Gastrocnemius medialis (tissue), 4 donors: ENCODE measurements around the gene CC2D2B. TPM values are rescaled to one million over a fixed set of nuclear protein-coding genes. Genes with fewer than 3 reads are reported as not detected.
A peak's percentile ranks its signal among the peaks of the same experiment; 100 is the strongest.
"Not testable (repeated sequence)": the region's sequence is repeated elsewhere in the genome, so short reads cannot be mapped to it uniquely, and the experiment has no call there.

Experiments used
- ATAC-seq, 2 donors: fragments of 150-250 bp; one replicate each; pipeline ENCODE4 v1.9.1; 2016
- DNase-seq, 2 donors: peaks; one replicate each; pipeline ENCODE4 v3.0.0-alpha.2; 2019
- H3K27ac ChIP-seq, 4 donors: fragments of 200-600 bp; sonication (generic); 1 replicate in 1 of 4; 2 replicates in 3 of 4; pipeline ENCODE4 v1.5.1; 2016 to 2018; ENCODE audit warnings: mild to moderate bottlenecking in 2 of 4, moderate library complexity in 1 of 4
- H3K27me3 ChIP-seq, 3 donors: fragments of 200-600 bp; sonication (generic) in 2 of 3; 1 replicate in 1 of 3; 2 replicates in 2 of 3; pipeline versions ENCODE4 v1.5.1 to v1.6.0; 2016 to 2019; ENCODE audit warnings: mild to moderate bottlenecking in 1 of 3, moderate library complexity in 1 of 3
- H3K36me3 ChIP-seq, 2 donors: fragments of 200-600 bp; sonication (generic) in 1 of 2; one replicate each; pipeline ENCODE4 v1.5.1; 2017 to 2018
- H3K4me1 ChIP-seq, 2 donors: fragments of 200-600 bp; sonication (generic) in 1 of 2; one replicate each; pipeline ENCODE4 v1.5.1; 2016 to 2017; ENCODE audit warnings: mild to moderate bottlenecking in 2 of 2
- H3K4me3 ChIP-seq, 4 donors: fragments of 200-600 bp; sonication (generic) in 3 of 4; 1 replicate in 1 of 4; 2 replicates in 3 of 4; pipeline ENCODE4 v1.5.1; 2016 to 2019; ENCODE audit warnings: mild to moderate bottlenecking in 2 of 4
- H3K9me3 ChIP-seq, 3 donors: fragments of 200-600 bp; sonication (generic) in 2 of 3; 1 replicate in 1 of 3; 2 replicates in 2 of 3; pipeline ENCODE4 v1.5.1; 2016 to 2019
- POLR2A ChIP-seq, 2 donors: fragments of 450-650 bp; IDR thresholded peaks; one replicate each; pipeline ENCODE4 v1.6.1; 2017; ENCODE audit warnings: antibody characterized with exemption in 2 of 2, mild to moderate bottlenecking in 2 of 2, moderate library complexity in 2 of 2
- in situ Hi-C, 4 donors: fragments of 200-750 bp; cut with MboI; loops; one replicate each; pipeline versions ENCODE4 v1.15.0 to v1.8.0; 2017; ENCODE audit warnings: low sequenced_read_pairs in 4 of 4
- intact Hi-C: fragments of 100-400 bp; cut with DNase I; formaldehyde crosslinking; loops from one replicate; pipeline ENCODE4 v1.15.1; 2023; ENCODE audit warnings: low total_unique reads
- total RNA-seq, 4 donors: library from RNA; depleted of rRNA; stranded (reverse); fragments of >200 nt; gene quantifications; one replicate each; pipeline versions ENCODE4 v1.1.0 to v1.2.3, GENCODE V29; 2016
- TF ChIP-seq, protein P1 (sequence below), 5 experiments: fragments of 450-650 bp in 3 of 5; fragments of 200-600 bp in 2 of 5; sonication (generic) in 2 of 5; IDR thresholded peaks in 4 of 5; conservative IDR thresholded peaks in 1 of 5; 1 replicate in 4 of 5; 2 replicates in 1 of 5; pipeline ENCODE4 v1.5.1; 2016 to 2019; ENCODE audit warnings: antibody characterized with exemption in 5 of 5, mild to moderate bottlenecking in 3 of 5, moderate library complexity in 3 of 5

The CC2D2B gene
- total RNA-seq, 4 donors from 2014 or later = 0.13 to 0.36 (median 0.31) TPM; not detected in 1

DNA sequence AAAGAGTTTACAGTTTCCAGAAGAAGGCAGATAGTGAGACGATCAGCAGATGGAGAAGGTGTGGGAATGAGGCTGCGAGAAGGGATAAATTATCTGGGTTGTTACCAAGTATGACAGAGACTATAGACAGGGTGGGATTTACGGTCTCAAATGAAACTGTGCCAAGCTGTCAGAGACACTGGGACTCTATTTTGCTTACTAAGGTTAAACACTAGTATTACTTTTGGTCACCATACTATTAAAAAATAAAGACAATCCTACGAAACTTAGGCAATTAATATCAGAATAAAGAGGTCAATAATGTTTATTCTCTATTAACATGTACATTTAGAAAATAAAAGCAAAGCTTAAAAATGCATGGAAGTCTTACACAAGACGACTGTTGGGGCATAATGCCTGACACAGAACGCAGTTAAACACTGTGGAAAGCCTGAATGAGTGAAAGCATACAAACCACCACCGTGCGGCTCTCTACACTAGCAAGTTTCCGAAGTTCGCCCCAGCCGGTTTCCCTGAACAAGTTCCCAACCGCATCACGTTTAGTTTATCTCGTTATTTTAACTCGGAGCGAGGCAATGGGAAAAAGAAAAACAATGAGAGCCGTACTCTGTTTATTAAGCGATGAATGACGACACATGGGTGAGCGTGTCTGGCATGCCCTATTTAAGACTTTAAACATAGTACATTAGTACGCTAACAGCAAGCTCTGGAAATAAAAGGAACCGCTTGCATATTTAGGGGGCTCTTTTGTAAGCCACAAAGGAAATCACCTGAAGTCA lies 909 bp upstream of the CC2D2B start:
- in situ Hi-C loops (no loop called here), intact Hi-C loops (loop anchor here (1.0 to 10.0 kb wide), 3 partner anchors 137 to 228 kb away; partner anchors contain the start of genes TCTN3 and ZNF518A)
- ATAC-seq (peak; percentile 38 to 51), DNase-seq (peak; percentile 8 to 19)
- Histone ChIP-seq H3K36me3 (peaks cover 0 to 16% of the 10 kb centered on the region in 2 donors), H3K27ac (peak overlapping the region; percentile 86 to 94 (median 88)), H3K27me3 (no peaks in the 10 kb centered on the region), H3K4me1 (peaks cover 0 to 5% of the 10 kb centered on the region in 2 donors), H3K9me3 (no peaks in the 10 kb centered on the region), H3K4me3 (peak overlapping the region; percentile 75 to 90 (median 84))
- TF ChIP-seq, protein P1, sequence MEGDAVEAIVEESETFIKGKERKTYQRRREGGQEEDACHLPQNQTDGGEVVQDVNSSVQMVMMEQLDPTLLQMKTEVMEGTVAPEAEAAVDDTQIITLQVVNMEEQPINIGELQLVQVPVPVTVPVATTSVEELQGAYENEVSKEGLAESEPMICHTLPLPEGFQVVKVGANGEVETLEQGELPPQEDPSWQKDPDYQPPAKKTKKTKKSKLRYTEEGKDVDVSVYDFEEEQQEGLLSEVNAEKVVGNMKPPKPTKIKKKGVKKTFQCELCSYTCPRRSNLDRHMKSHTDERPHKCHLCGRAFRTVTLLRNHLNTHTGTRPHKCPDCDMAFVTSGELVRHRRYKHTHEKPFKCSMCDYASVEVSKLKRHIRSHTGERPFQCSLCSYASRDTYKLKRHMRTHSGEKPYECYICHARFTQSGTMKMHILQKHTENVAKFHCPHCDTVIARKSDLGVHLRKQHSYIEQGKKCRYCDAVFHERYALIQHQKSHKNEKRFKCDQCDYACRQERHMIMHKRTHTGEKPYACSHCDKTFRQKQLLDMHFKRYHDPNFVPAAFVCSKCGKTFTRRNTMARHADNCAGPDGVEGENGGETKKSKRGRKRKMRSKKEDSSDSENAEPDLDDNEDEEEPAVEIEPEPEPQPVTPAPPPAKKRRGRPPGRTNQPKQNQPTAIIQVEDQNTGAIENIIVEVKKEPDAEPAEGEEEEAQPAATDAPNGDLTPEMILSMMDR (IDR thresholded peaks at IDR 0.05 in 4 of 5, conservative IDR thresholded peaks at IDR 0.05 in 1 of 5) = peak in 1 of 5 experiments; percentile 4
- no peak for TF ChIP-seq POLR2A (IDR thresholded peaks at IDR 0.05)

DNA sequence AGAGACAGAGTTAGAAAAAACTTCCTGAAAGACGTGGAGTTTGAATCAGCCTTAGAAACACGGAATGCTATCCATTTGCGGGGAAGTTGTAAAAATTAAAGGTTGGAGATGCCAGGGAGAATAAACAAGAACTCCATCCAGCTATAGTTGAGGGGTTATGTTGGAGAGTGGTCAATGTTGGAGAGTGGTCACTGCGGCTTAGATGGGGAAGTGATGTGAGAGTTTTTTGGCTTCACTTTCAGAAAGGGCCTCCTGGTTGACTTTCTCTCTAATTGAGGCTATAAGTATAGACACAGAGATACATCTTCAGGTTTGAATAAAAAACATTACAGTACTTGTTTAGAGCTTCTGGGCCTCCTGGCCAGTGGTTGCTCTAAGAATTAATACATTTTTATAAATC lies 675 bp downstream of the CC2D2B start:
- DNase-seq (no peak), ATAC-seq (no peak)
- Histone ChIP-seq H3K4me3 (peak overlapping the region; percentile 75 to 90 (median 84)), H3K4me1 (peaks cover 0 to 5% of the 10 kb centered on the region in 2 donors), H3K27ac (peak overlapping the region; percentile 86 to 94 (median 88)), H3K27me3 (no peaks in the 10 kb centered on the region), H3K36me3 (peaks cover 0 to 10% of the 10 kb centered on the region in 2 donors), H3K9me3 (no peaks in the 10 kb centered on the region)
- in situ Hi-C loops (no loop called here), intact Hi-C loops (loop anchor here (5.0 to 10.0 kb wide), 2 partner anchors 216 to 226 kb away; partner anchors contain the start of genes TCTN3 and ZNF518A)
- TF ChIP-seq, protein P1 (IDR thresholded peaks at IDR 0.05 in 4 of 5, conservative IDR thresholded peaks at IDR 0.05 in 1 of 5) = no peak

DNA sequence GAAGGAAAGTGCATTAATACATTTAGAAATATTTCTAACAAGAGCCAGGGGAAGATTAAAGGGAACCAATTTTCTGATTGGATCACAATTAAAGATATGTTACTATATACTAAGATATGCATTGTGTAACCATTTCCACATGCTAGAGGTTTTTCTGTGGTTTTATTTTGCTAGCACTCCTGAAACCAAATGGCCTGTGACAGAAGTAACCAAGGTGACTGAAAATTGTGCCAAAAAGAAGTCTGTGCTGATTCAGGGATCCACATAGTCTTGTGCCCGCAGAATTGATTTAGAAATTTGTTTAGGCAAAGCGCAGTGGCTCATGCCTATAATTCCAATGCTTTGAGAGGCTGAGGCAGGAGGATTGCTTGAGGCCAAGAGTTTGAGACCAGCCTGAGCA lies 1.8 kb downstream of the CC2D2B start:
- Histone ChIP-seq H3K27me3 (no peaks in the 10 kb centered on the region), H3K9me3 (no peaks in the 10 kb centered on the region), H3K27ac (no peak overlapping the region), H3K36me3 (peaks cover 0 to 1% of the 10 kb centered on the region in 2 donors), H3K4me3 (no peak overlapping the region), H3K4me1 (peaks cover 0 to 5% of the 10 kb centered on the region in 2 donors)
- in situ Hi-C loops (no loop called here), intact Hi-C loops (loop anchor here (5.0 to 10.0 kb wide), 2 partner anchors 217 to 225 kb away; partner anchors contain the start of genes TCTN3 and ZNF518A)
- DNase-seq = no peak
- TF ChIP-seq, protein P1 (IDR thresholded peaks at IDR 0.05 in 4 of 5, conservative IDR thresholded peaks at IDR 0.05 in 1 of 5) = no peak
- no peak for TF ChIP-seq POLR2A (IDR thresholded peaks at IDR 0.05)
- ATAC-seq = no peak

DNA sequence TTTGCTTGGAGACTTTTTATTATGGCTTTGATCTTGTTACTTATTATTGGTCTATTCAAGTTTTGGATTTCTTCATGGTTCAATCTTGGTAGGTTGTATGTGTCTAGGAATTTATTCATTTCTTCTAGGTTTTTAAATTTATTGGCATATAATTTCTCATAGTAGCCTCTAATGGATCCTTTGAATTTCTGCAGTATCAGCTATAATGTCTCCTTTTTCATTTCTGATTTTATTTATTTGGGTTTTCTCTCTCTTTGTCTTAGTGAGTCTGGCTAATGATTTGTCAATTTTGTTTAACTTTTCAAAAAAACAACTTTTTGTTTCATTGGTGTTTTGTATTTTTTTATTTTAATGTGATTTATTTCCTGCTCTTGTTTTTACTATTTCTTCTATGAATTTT lies 8.3 kb downstream of the CC2D2B start:
- intact Hi-C loops, DNase-seq, ATAC-seq, H3K27me3 ChIP-seq, H3K4me3 ChIP-seq, H3K27ac ChIP-seq, H3K4me1 ChIP-seq, in situ Hi-C loops, H3K36me3 ChIP-seq, H3K9me3 ChIP-seq: not testable (repeated sequence)

DNA sequence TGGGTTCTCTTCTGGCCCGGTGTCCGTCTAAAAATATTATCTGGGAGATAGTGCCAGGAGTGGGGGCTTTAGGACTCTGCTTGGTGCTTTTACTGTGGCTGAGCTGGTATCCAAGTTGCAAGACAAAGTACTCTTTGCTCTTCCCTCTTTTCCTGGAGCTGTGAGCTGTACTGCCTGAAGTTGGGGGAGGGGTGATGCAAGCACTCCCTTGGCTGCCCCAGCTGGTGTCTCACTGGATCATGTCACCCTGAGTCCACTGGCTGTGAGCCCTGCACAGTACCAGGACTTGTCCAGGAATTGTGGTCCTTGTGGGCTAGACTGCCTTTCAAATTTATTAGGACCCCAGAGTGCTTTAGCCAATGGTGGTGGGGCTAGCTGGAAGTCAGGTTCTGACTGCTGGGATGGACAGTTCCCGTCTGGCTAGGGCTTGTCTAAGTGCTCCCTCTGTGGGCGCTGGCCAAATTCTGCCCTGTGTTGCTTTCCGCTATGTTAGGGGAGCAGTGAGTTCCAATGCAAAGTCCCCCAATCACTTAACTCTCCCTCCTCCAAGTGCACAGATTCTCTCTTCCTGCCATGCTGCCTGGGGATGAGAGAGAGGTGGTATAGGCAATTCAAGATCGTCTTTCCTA lies 13.1 kb downstream of the CC2D2B start:
- in situ Hi-C loops = no loop called here
- H3K36me3 ChIP-seq = no peaks in the 10 kb centered on the region
- no peak for TF ChIP-seq POLR2A (IDR thresholded peaks at IDR 0.05)
- TF ChIP-seq, protein P1 (IDR thresholded peaks at IDR 0.05 in 4 of 5, conservative IDR thresholded peaks at IDR 0.05 in 1 of 5) = no peak
- H3K4me1 ChIP-seq = no peaks in the 10 kb centered on the region
- no peaks in the 10 kb centered on the region for H3K9me3 ChIP-seq
- intact Hi-C loops = no loop called here
- no peak for DNase-seq
- H3K27me3 ChIP-seq = no peaks in the 10 kb centered on the region
- H3K4me3 ChIP-seq = no peak overlapping the region
- H3K27ac ChIP-seq = no peak overlapping the region
- ATAC-seq = no peak
